GM19395 (cell line): ENCODE data around the gene KIR3DL3.
"Not testable (repeated sequence)": the region's sequence is repeated elsewhere in the genome, so short reads cannot be mapped to it uniquely, and the experiment has no call there.

Source experiments
- ATAC-seq: cut with Tn5 transposase; IDR thresholded peaks from one replicate; pipeline ENCODE4 v1.9.1; 2021; ENCODE audit warnings: mild to moderate bottlenecking, moderate library complexity; ENCODE audit not compliant: unreplicated experiment

KIR3DL3 gene

GRCh38 chr19:54729416-54730188, 5.4 kb downstream of the KIR3DL3 start:
- ATAC-seq: no peak

DNA sequence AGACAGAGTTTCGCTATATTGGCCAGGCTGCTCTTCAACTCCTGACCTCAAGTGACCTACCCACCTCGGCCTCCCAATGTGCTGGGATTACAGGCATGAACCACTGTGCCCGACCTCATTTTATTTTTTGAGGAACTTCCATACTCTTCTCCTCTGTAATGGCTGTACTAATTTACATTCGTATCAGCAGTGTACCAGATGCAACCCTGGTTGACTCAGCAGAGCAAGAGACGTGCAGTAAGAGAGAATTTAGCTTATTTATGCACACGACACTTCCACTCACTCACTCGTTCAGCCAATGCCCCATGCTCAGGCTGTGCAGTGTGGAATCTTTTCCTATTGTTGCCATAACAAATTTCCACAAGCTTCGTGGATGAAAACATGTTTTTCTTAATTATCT, 6.9 kb downstream of the KIR3DL3 start:
- ATAC-seq: no peak

DNA sequence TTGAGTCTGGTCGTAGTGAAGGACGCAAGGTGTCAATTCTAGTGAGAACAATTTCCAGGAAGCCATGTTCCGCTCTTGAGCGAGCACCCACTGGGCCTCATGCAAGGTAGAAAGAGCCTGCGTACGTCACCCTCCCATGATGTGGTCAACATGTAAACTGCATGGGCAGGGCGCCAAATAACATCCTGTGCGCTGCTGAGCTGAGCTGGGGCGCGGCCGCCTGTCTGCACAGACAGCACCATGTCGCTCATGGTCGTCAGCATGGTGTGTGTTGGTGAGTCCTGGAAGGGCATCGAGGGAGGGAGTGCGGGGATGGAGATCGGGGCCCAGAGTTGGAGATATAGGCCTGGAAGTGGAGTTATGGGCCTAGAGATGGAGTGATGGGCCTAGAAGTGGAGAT, 14.1 kb downstream of the KIR3DL3 start, which contains the start of gene KIR2DL3:
TSS of gene KIR2DL3 (plus strand) at position 208 of the 400 bp plus-strand sequence. CDS start at position 241, 33 bp downstream.
- ATAC-seq: not testable (repeated sequence)

- ATAC-seq: no peak
These were observed 14.5 kb downstream of the KIR3DL3 start for GRCh38 chr19:54738715-54739114.

DNA sequence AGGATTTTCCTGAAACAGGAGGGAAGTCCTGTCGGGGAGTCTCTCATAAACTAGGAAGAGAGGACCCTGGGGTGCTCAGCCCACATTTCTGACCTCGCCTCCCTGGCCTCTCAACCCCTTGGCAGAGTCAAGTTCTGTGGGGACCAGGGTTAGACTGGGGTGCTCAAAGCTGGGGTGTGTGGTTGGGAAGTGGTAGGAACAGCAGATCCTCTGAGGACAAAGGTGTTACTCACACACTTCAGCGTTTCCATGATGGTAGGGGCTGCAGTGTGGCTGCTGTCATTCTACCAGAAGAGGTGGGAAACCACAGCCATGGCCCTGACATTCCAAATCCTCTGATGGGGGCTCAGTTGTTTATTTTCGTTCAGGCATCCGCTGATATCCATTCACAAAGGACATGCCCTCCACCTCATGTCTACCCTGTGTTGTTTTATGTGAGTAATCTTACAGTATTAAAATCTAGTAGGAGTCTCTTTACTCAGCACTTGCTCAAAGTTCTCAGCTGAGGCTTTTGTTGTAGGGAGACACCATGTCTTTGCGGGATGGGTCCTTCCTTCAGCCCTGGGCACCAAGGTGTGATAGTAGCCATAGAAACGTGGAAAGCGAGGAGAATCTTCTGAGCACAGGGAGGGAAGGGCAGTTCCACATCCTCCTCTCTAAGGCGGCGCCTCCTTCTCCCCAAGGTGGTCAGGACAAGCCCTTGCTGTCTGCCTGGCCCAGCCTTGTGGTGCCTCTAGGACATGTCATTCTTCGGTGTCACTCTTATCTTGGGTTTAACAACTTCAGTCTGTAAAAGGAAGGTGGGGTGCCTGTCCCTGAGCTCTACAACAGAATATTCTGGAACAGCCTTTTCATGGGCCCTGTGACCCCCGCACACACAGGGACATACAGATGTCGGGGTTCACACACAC, 15.6 kb downstream of the KIR3DL3 start:
- no peak for ATAC-seq

GRCh38 chr19:54741950-54742349, 17.7 kb downstream of the KIR3DL3 start:
- not testable (repeated sequence) for ATAC-seq

DNA sequence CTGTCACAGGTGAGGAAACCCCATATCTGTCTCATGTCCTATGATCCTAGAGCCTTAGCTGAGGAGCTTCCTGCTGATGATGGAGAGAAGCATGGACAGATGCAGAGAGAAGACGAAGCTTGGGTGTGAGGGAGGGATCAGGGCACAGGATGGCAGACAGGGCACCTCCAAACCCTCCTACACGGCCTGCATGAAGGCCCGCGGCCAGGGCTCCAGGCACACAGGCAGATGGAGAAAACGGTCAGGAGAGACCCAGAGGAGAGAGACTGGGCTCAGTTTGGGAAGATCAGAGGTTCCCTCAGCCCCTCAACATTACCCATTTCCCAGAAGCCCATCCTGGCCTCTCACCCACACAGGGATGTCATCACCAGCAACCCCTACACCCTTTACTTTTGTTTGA, 19.8 kb downstream of the KIR3DL3 start:
- ATAC-seq: not testable (repeated sequence)

GRCh38 chr19:54747614-54748322, 23.5 kb downstream of the KIR3DL3 start:
- not testable (repeated sequence) for ATAC-seq

- not testable (repeated sequence) for ATAC-seq
These were observed 26.0 kb downstream of the KIR3DL3 start for GRCh38 chr19:54750276-54750675.

- not testable (repeated sequence) for ATAC-seq
These were observed 32.2 kb downstream of the KIR3DL3 start for GRCh38 chr19:54756204-54757110.

DNA sequence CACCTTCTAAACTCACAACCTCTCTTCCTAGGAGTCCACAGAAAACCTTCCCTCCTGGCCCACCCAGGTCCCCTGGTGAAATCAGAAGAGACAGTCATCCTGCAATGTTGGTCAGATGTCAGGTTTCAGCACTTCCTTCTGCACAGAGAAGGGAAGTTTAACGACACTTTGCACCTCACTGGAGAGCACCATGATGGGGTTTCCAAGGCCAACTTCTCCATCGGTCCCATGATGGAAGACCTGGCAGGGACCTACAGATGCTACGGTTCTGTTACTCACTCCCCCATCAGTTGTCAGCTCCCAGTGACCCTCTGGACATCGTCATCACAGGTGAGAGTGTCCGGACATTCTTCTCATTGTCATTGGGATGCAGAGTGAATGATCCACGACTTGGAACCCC, 34.3 kb downstream of the KIR3DL3 start:
- not testable (repeated sequence) for ATAC-seq

DNA sequence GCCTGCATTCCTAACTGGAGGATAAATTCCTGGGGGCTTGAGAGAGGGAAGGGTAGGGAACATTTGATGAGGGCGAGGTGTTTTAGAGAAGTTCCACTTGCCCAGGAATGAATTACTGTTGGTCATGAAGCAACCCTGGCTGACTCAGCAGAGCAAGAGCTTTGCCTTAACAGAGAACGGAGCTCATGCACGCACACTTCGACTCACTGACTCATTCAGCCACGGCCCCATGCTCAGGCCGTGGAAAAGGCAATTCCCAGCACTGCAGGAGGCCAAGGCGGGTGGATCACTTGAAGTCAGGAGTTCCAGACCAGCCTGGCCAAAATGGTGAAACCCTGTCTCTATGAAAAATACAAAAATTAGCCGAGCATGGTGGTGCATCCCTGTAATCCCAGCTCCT, 40.0 kb downstream of the KIR3DL3 start:
- not testable (repeated sequence) for ATAC-seq

GRCh38 chr19:54766464-54766863, 42.2 kb downstream of the KIR3DL3 start:
- ATAC-seq: not testable (repeated sequence)

GRCh38 chr19:54769646-54770045, 45.4 kb downstream of the KIR3DL3 start, which contains the start of gene KIR2DL1:
Gene KIR2DL1, plus strand, starts transcription at chr19:54769793. Its CDS starts 58 bp downstream, at chr19:54769851.
- not testable (repeated sequence) for ATAC-seq

DNA sequence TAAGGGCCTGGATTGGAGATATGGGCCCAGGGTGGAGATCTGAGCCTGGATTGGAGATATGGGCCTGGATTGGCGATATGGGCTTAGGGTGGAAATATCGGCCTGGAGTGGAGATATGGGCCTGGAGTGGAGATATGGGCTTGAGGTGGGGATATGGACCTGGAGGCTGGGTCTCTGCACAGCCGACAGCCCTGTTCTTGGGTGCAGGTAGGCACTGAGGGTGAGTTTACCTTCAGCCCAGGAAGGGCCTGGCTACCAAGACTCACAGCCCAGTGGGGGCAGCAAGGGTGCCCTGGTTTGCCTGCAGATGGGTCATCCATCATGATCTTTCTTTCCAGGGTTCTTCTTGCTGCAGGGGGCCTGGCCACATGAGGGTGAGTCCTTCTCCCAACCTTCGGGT, 46.3 kb downstream of the KIR3DL3 start:
- ATAC-seq: not testable (repeated sequence)

GRCh38 chr19:54771018-54771960, 47.0 kb downstream of the KIR3DL3 start:
- not testable (repeated sequence) for ATAC-seq

DNA sequence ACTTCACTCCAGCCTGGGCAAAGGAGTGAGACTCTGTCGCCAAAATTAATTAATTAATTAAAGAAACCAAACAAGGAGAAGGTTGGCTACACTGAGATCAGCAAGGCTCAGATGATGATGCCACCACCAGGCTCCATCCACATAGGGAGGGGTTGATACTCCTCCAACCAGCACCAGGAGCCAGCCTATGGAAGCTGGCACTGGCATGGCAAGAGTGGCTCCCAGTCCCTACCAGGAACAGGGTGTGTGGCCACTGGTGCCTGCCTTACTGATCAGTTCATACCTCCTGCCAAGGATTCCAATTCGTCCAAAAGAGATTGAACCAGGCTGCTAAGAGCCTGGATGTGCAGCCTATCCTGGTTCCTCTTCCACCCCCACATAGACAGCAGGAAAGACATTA, 48.4 kb downstream of the KIR3DL3 start:
- not testable (repeated sequence) for ATAC-seq

- not testable (repeated sequence) for ATAC-seq
These were observed 51.0 kb downstream of the KIR3DL3 start for GRCh38 chr19:54775095-54775815.
